ENCODE data around the gene POFUT1.
"Not testable (repeated sequence)": the region's sequence is repeated elsewhere in the genome, so short reads cannot be mapped to it uniquely, and the experiment has no call there.

Gene POFUT1

GRCh38 chr20:32207626-32208498, at the start of gene POFUT1, which contains the start of gene PLAGL2:
Gene POFUT1 (plus strand): TSS chr20:32207880. CDS start chr20:32207942, 62 bp downstream.
Gene PLAGL2 (minus strand): TSS chr20:32207743. CDS start chr20:32202178, 5,565 bp downstream.
- peak; percentile 100 for DNase-seq (ENCODE audit: low spot score)

- DNase-seq (ENCODE audit: low spot score), result no peak
Observed at GRCh38 chr20:32158351-32158750, 49.3 kb upstream of the POFUT1 start.

GRCh38 chr20:32158943-32159660, 48.6 kb upstream of the POFUT1 start:
- DNase-seq (ENCODE audit: low spot score), result no peak

- DNase-seq (ENCODE audit: low spot score), result no peak
Observed at GRCh38 chr20:32159766-32160221, 47.9 kb upstream of the POFUT1 start.

GRCh38 chr20:32160341-32160740, 47.3 kb upstream of the POFUT1 start:
- DNase-seq (ENCODE audit: low spot score), result no peak

GRCh38 chr20:32162351-32162750, 45.3 kb upstream of the POFUT1 start:
- no peak for DNase-seq (ENCODE audit: low spot score)

GRCh38 chr20:32163951-32164350, 43.7 kb upstream of the POFUT1 start:
- DNase-seq (ENCODE audit: low spot score), result no peak

GRCh38 chr20:32164984-32165735, 42.5 kb upstream of the POFUT1 start:
- no peak for DNase-seq (ENCODE audit: low spot score)

- no peak for DNase-seq (ENCODE audit: low spot score)
Observed at GRCh38 chr20:32165836-32166545, 41.7 kb upstream of the POFUT1 start.

GRCh38 chr20:32167552-32167951, 40.1 kb upstream of the POFUT1 start:
- DNase-seq (ENCODE audit: low spot score), result no peak

- peak; percentile 79 for DNase-seq (ENCODE audit: low spot score)
Observed at GRCh38 chr20:32168184-32168910, 39.3 kb upstream of the POFUT1 start.

GRCh38 chr20:32177696-32178095, 30.0 kb upstream of the POFUT1 start:
- not testable (repeated sequence) for DNase-seq (ENCODE audit: low spot score)

GRCh38 chr20:32179515-32179914, 28.2 kb upstream of the POFUT1 start:
- DNase-seq (ENCODE audit: low spot score), result no peak

GRCh38 chr20:32179934-32180333, 27.7 kb upstream of the POFUT1 start:
- no peak for DNase-seq (ENCODE audit: low spot score)

GRCh38 chr20:32181606-32182005, 26.1 kb upstream of the POFUT1 start:
- no peak for DNase-seq (ENCODE audit: low spot score)

- DNase-seq (ENCODE audit: low spot score), result no peak
Observed at GRCh38 chr20:32183947-32184635, 23.6 kb upstream of the POFUT1 start.

GRCh38 chr20:32184961-32185603, 22.6 kb upstream of the POFUT1 start:
- DNase-seq (ENCODE audit: low spot score), result no peak

GRCh38 chr20:32186506-32186905, 21.2 kb upstream of the POFUT1 start:
- no peak for DNase-seq (ENCODE audit: low spot score)

- DNase-seq (ENCODE audit: low spot score), result no peak
Observed at GRCh38 chr20:32188376-32189122, 19.1 kb upstream of the POFUT1 start.

Measured in iPS-NIHi11 (cell line).